Activated CD4-positive, alpha-beta T cell treated with anti-CD3 and anti-CD28 coated beads for 24 hours (primary cell): ENCODE measurements around the gene SIX4.

Experiments
- DNase-seq, 2 donors: peaks; one replicate each; pipeline ENCODE4 v3.0.0-alpha.2; 2020; ENCODE audit warnings: low read depth in 2 of 2

Gene SIX4

DNA sequence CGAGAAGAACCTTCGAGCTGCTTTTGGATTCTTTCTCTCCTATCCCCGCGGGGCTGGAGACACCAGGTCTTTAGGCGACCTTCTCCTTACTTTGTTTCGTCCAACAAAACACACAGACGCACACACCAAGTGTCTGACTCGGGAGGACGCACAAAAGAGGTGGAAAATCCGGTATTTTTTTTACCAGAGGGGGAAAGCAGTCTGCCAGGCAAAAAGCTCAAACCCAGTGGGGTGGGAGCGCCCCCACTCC, 2.1 kb downstream of the SIX4 start:
- no peak for DNase-seq

DNA sequence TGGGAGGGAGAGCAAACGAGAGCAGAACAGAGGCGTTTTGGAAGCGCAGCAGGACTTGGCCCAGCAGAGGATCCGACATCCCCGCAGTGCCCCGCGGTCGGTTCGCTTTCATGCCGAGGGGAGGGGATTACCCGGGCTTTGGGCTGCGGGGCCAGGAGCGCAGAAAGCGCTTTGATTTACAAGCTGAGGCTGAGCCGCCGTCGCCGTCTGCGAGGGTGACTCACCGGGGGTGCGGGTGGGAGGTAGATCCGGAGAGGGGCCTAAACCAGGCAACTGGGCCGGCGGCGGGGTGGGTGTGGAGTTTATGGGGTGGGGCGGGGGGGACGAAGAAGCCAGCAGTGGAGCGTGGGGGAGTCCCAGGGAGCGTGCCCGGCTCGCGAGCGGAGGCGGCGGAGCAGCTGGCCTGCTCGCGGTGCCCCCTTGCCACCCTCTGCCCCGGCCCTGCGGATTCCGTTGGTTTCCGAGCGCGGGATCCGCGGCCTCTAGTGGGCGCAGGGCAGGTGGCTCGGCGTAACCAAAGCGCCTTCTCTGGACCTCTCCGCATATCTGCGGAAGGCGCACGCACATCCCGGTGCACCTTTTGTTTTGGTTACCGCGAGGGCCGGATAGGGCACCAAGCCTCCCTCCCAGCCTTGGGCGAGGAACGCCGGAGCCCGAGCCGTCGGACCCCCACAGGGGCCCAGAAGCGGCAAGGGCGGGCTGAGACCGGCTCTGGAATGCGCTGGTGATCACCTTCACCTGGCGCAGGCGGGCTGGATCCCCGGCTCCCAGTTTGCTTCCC, 2.6 kb downstream of the SIX4 start:
- DNase-seq: peak in 1 of 2 donors; percentile 26

- no peak for DNase-seq
Measured at GRCh38 chr14:60720962-60721325, 3.2 kb downstream of the SIX4 start.

DNA sequence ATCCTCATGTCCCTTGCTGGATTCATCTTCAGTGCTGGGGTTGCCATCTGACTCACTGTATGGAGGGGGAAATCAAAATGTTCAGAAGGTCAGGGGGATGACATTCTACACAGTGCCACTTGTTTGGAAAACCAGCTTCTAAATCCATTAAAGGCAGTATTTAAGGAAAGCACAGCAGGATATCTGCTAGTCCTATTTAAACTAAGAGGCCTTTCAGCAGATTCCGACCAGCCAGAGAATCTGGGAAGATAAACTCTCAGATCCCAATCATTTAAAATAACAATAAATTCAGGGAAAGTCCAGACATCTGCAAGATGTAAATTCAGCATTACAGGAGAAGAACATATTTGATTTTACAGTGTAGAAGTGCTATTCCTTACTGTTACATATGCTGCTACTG, 3.8 kb downstream of the SIX4 start:
- DNase-seq: no peak

GRCh38 chr14:60713513-60713912, 10.6 kb downstream of the SIX4 start:
- DNase-seq: no peak

GRCh38 chr14:60710494-60710893, 13.7 kb downstream of the SIX4 start:
- DNase-seq: no peak

DNA sequence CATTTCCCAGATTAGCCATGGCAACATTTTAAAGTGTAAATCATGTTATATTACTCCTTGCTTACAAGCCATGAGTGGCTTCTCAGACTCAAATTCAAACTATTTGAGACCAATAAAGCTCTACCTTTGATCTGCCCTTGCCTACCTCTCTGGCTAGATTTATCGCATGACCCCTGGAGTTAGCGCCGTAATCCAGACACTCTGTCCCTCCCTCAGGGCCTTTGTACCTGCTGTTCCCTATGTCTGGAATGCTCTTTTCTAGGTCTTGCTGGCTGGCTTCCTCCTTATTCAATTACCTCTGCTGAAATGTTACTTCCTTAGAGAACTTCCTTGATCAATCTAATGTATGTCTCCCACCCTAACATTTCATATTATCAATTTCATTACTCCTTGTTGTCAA, 16.3 kb downstream of the SIX4 start:
- DNase-seq: no peak

- no peak for DNase-seq
Measured at GRCh38 chr14:60705100-60705499, 19.1 kb downstream of the SIX4 start.

GRCh38 chr14:60700598-60700997, 23.6 kb downstream of the SIX4 start:
- no peak for DNase-seq

DNA sequence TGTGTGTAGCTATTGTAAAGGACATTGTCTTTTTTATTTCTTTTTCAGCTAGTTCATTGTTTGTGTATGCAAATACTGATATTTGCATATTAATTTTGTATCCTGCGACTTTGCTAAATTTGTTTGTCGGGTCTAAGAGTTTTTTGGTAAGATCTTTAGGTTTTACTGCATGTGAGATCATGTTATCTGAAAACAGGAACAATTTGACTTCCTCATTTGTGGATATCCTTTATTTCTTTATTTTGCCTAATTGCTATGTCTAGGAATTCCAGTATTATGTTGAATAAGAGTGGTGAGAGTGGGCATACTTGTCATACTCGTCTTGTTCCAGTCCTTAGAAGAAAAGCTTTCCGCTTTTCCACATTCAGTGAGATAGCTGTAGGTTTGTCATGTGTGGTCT, 28.8 kb downstream of the SIX4 start:
- no peak for DNase-seq

DNA sequence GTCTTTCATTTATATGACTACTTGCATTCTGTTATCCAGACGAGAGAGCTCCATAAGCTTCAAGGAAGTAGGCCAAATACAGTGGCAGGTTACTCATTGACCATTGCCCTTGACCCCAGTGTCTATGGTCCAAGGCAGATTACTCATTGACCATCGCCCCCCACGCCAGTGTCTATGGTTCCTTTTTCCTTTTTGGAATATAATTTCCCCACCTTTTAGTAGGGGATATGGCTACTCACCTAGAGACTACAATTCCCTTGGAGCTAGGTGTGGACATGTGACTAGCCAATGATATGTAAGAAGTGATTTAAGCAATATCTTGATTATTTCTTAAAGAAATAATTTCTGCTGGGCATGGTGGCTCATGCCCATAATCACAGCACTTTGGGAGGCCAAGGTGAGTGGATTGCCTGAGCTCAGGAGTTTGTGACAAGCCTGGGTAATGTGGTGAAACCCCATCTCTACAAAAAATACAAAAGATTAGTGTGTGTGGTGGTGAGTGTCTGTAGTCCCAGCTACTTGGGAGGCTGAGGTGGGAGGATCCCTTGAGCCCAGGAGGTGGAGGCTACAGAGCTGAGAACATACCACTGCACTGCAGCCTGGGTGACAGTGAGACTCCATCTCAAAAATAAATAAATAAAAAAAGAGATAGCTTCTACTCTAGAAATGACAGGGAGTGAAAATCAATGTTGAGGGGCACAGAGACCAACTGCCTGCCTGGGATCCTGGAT, 32.6 kb downstream of the SIX4 start:
- no peak for DNase-seq

- DNase-seq: no peak
Measured at GRCh38 chr14:60686865-60687264, 37.3 kb downstream of the SIX4 start.

GRCh38 chr14:60684203-60684602, 39.9 kb downstream of the SIX4 start:
- no peak for DNase-seq

DNA sequence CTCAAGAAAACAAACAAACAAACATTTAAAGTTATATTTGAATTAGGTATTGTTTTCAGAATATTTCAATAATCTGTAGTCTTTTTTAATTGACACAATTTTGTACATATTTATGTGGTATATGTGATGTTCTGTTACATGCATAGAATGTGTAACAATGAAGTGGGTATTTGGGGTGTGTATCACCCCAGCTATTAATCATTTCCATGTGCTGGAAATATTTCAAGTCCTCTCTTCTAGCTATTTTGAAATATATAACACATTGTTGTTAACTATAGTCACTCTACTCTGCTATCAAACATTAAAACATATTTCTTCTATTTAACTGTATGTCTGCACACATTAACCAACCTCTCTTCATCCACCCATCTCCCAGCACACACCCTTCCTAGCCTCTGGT, 42.9 kb downstream of the SIX4 start:
- DNase-seq: no peak

- DNase-seq: no peak
Measured at GRCh38 chr14:60680511-60680910, 43.6 kb downstream of the SIX4 start.

- no peak for DNase-seq
Measured at GRCh38 chr14:60679566-60680258, 44.4 kb downstream of the SIX4 start.

DNA sequence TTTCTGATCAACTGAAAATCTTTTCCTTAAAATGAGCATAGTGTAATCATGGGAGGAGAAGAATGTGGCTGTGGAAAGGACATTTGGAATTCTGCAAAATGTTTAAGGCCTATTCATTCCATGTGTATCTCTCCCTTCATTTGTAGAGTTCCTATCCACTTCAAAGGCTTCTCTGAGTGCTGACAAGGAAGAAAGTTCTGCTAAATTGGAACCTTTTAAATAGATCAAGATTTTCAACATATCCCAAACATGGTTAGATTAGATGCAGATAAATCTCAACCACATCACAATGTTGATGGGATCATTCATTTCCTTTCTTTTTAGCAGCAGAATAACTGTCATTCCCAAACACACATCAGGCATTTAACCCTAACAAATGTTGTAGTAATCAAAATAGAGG, 46.5 kb downstream of the SIX4 start:
- no peak for DNase-seq

DNA sequence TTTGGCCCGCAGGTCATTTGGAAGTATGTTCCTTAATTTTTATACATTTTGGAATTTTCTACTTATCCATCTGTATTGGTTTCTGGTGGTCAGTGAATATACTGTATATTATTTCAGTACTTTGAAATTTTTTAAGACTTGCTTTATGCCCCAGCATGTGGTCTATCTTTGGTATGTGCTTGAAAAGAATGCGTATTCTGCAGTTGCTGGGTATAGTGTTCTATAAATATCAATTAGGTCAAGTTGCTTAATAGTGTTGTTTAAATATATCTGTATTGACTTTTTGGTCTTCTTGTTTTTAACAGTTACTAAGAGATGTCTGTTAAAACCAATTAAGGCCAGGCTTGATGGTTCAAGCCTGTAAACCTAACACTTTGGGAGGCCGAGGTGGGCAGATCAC, 53.2 kb downstream of the SIX4 start:
- no peak for DNase-seq

DNA sequence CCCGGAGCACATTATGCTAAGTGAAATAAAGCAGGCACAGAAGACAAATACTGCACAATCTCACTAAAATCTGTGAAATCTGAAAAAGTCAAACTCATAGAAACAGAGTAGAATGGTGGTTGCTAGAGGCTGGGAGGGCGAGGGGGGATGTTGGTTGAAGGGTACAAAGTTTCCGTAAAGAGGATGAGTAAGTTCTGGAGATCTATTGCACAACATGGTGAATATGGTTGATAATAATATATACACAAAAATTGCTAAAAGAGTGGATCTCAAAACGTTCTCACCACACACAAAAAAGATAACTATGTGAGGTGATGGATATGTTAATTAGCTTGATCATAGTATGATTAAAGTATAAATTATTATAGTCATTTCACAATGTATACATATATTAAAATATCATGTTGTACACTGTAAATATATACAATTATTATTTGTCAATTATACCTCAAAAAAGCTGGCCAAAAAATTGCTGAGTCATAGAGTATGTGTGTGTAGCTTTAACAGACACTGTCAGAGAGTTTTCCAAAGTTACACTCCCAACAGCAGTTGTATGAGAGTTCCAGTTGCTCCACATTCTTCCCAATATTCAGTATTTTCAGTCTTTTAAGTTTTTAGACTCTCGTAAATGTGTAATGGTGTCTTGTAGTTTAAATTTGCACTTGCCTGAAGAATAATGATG, 55.6 kb downstream of the SIX4 start:
- DNase-seq: no peak

GRCh38 chr14:60665177-60665550, 59.0 kb downstream of the SIX4 start:
- no peak for DNase-seq

GRCh38 chr14:60662982-60663381, 61.2 kb downstream of the SIX4 start:
- no peak for DNase-seq

DNA sequence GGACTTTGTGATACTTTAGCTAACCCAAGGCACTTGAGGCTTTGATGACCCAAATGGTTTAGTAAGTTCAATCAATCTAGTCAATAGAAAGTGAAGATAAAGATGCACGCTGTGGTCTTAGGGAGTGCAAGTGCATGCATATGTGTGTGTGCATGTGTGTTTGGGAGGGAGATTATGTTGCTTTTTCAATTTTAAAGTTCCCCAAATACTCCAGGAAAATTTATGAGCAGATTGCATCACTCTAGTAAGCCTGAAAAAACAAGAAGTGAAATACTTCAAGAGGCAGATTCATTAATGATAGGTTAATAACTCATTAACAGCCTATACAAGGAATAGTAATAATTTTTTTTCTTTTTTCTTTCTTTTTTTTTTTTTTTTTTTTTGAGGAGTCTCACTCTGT, 62.4 kb downstream of the SIX4 start:
- no peak for DNase-seq
